ENCODE results near the gene PRR33. TPM values are rescaled to one million over a fixed set of nuclear protein-coding genes. Genes with fewer than 3 reads are reported as not detected.

The PRR33 gene
- total and polyA plus RNA-seq, 9 of the 15 experiments (the other 6 are each of a cell fraction or from before 2014, with no cell fraction given): not detected

GRCh38 chr11:1920128-1920908, 28.6 kb upstream of the PRR33 start (continued):
- no peak for TF ChIP-seq ZHX1 (conservative IDR thresholded peaks at IDR 0.05; ENCODE audit: low read length)
- no peak for TF ChIP-seq TRIM28 (IDR thresholded peaks at IDR 0.05)
- TF ChIP-seq CBX3 (IDR thresholded peaks at IDR 0.05; ENCODE audit: borderline replicate concordance in 1 of 2, low read length in 2 of 2): no peak
- TF ChIP-seq BCLAF1 (IDR thresholded peaks at IDR 0.05; ENCODE audit: borderline replicate concordance in 1 of 2, control insufficient read depth in 1 of 2, low read depth in 2 of 2, low read length in 1 of 2): no peak
- TF ChIP-seq EWSR1 (IDR thresholded peaks at IDR 0.05; ENCODE audit: borderline replicate concordance, low read depth, partially characterized antibody): no peak
- no peak for TF ChIP-seq TCF15 (CRISPR knock-in tag; IDR thresholded peaks at IDR 0.05)
- TF ChIP-seq ZNF655 (CRISPR knock-in tag; IDR thresholded peaks at IDR 0.05): no peak
- no peak for TF ChIP-seq CEBPZ (IDR thresholded peaks at IDR 0.05; ENCODE audit: borderline replicate concordance, low read depth, low read length)
- TF ChIP-seq ETS2 (tag; IDR thresholded peaks at IDR 0.05; ENCODE audit: borderline replicate concordance, poor library complexity, severe bottlenecking): no peak

Measured in K562 (cell line).